RKO (cell line): Measurements from ENCODE around the gene CNTN2.

ENCODE experiments used
- DNase-seq: peaks from one replicate; pipeline ENCODE4 v3.0.0-alpha.2; 2016; ENCODE audit warnings: low spot score

Gene CNTN2

GRCh38 chr1:205074084-205074483 is 31.1 kb downstream of the CNTN2 start:
- no peak for DNase-seq

- no peak for DNase-seq
These were observed 31.5 kb downstream of the CNTN2 start for GRCh38 chr1:205074513-205074912.

- DNase-seq: no peak
These were observed 32.7 kb downstream of the CNTN2 start for GRCh38 chr1:205075642-205076155.

GRCh38 chr1:205076245-205076761 is 33.3 kb downstream of the CNTN2 start:
- no peak for DNase-seq

- DNase-seq: no peak
These were observed 34.3 kb downstream of the CNTN2 start for GRCh38 chr1:205077158-205077933.

- DNase-seq: no peak
These were observed 34.9 kb downstream of the CNTN2 start for GRCh38 chr1:205077934-205078311.

- DNase-seq: no peak
These were observed 39.4 kb downstream of the CNTN2 start for GRCh38 chr1:205082431-205082830.

GRCh38 chr1:205084360-205084759 is 41.3 kb downstream of the CNTN2 start, which contains the start of gene TMEM81:
Gene TMEM81 (minus strand): TSS chr1:205084460. CDS start chr1:205084320, 140 bp downstream.
- no peak for DNase-seq

- no peak for DNase-seq
These were observed 45.3 kb downstream of the CNTN2 start for GRCh38 chr1:205088341-205088740.

- no peak for DNase-seq
These were observed 48.2 kb downstream of the CNTN2 start for GRCh38 chr1:205091043-205091740.

- DNase-seq: no peak
These were observed 52.4 kb downstream of the CNTN2 start for GRCh38 chr1:205095422-205095821.

- DNase-seq: no peak
These were observed 55.2 kb downstream of the CNTN2 start for GRCh38 chr1:205098242-205098641.

GRCh38 chr1:205102404-205102803 is 59.4 kb downstream of the CNTN2 start:
- DNase-seq: no peak

- DNase-seq: no peak
These were observed 64.3 kb downstream of the CNTN2 start for GRCh38 chr1:205107327-205107726.

GRCh38 chr1:205108464-205108863 is 65.5 kb downstream of the CNTN2 start:
- no peak for DNase-seq

- no peak for DNase-seq
These were observed 66.3 kb downstream of the CNTN2 start for GRCh38 chr1:205109269-205109668.

GRCh38 chr1:205109711-205110110 is 66.7 kb downstream of the CNTN2 start:
- DNase-seq: no peak

GRCh38 chr1:205111354-205111753 is 68.3 kb downstream of the CNTN2 start:
- DNase-seq: no peak

GRCh38 chr1:205118752-205119151 is 75.7 kb downstream of the CNTN2 start:
- DNase-seq: no peak

- peak; percentile 97 for DNase-seq
These were observed 78.9 kb downstream of the CNTN2 start, which contains the start of gene RBBP5 for GRCh38 chr1:205121660-205122488. Gene RBBP5 (minus strand): TSS chr1:205121978. CDS start chr1:205121873, 105 bp downstream.

- DNase-seq: no peak
These were observed 79.5 kb downstream of the CNTN2 start for GRCh38 chr1:205122489-205122882.

GRCh38 chr1:205124726-205125125 is 81.7 kb downstream of the CNTN2 start:
- no peak for DNase-seq
